HUES6 (cell line): ENCODE results near the gene YEATS4.

Source experiments
- H3K27ac ChIP-seq: 2 replicates; pipeline ENCODE4 v1.7.0; 2013; ENCODE audit warnings: low read depth, mild to moderate bottlenecking, low read length, inconsistent platforms
- H3K27me3 ChIP-seq: 2 replicates; pipeline ENCODE4 v1.6.1; 2013; ENCODE audit warnings: low read length; ENCODE audit not compliant: control insufficient read depth, insufficient read depth
- H3K36me3 ChIP-seq: 2 replicates; pipeline ENCODE4 v1.6.1; 2013; ENCODE audit warnings: low read length; ENCODE audit not compliant: control insufficient read depth, insufficient read depth
- H3K4me1 ChIP-seq: 2 replicates; pipeline ENCODE4 v1.6.1; 2013; ENCODE audit warnings: low read length; ENCODE audit not compliant: control insufficient read depth, insufficient read depth
- H3K4me3 ChIP-seq: 2 replicates; pipeline ENCODE4 v1.5.1; 2013; ENCODE audit warnings: low read depth, low read length
- H3K9ac ChIP-seq: one replicate; pipeline ENCODE4 v1.6.1; 2013; ENCODE audit warnings: mild to moderate bottlenecking, low read length
- H3K9me3 ChIP-seq: 2 replicates; pipeline ENCODE4 v1.6.1; 2013; ENCODE audit warnings: low read depth, low read length; ENCODE audit not compliant: control insufficient read depth, insufficient read depth

The YEATS4 gene

DNA sequence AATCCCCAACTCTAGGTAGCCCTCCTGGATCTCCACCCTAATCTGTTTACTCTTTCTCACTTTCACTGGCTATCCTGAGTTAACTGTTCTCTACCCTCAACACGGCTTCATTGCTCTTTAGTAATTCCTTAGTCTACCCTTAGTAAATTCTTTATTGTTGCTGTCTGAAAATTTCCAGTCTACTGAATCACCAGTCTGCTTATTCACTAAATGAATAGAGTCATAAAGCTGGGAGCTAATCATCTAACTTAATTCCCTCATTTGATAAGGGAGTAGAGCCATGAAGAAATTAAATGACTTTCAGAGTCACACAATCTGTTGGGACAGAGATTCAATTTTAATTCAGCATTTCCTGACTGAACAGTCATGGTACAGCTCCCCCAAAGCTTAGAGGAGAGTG, 36.5 kb downstream of the YEATS4 start:
- Histone ChIP-seq H3K27me3 (no peaks in the 10 kb centered on the region), H3K4me3 (no peak overlapping the region), H3K36me3 (peaks cover 11% of the 10 kb centered on the region), H3K9ac (no peak overlapping the region), H3K27ac (no peak overlapping the region), H3K9me3 (peaks cover 5% of the 10 kb centered on the region), H3K4me1 (no peaks in the 10 kb centered on the region)

DNA sequence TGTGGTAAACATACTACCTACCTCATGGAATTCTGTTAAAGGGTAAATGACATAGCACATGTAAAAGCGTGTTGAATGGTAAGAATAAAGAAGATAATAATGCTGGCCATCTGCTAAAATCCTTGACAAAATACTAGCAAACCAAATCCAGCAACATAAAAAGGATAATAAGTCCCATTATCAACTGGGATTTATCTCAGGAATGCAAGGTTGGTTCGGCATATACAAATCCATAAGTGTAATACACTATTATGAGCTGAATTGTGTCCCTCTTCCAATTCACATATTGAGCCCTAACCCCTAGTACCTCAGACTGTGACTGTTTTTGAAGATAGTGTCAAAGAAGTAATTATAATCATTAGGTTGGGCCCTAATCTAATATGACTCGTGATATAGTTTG, 37.4 kb downstream of the YEATS4 start:
- Histone ChIP-seq H3K4me1 (no peaks in the 10 kb centered on the region), H3K4me3 (no peak overlapping the region), H3K36me3 (peaks cover 2% of the 10 kb centered on the region; the same call in 1 of the 2 replicates), H3K9ac (no peak overlapping the region), H3K27me3 (no peaks in the 10 kb centered on the region), H3K27ac (no peak overlapping the region), H3K9me3 (peaks cover 5% of the 10 kb centered on the region)

DNA sequence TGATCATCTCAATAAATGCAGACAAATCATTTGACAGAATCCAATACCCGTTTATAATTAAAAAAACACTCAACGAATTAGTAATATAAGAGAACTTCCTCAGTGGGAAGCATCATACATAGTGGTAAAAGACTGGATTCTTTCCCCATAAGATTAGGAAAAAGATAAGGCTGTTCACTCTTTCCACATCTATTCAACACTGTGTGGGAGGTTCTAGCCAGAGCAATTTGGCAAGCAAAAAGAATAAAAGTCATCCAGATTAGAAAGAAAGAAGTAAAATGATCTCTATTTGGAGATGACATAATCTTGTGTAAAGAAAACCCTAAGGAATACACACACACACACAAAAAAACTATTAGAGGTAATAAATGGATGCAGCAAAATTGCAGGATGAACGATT, 38.4 kb downstream of the YEATS4 start:
- no peak overlapping the region for H3K27ac ChIP-seq
- peaks cover 5% of the 10 kb centered on the region for H3K9me3 ChIP-seq
- no peak overlapping the region for H3K9ac ChIP-seq
- H3K27me3 ChIP-seq = no peaks in the 10 kb centered on the region
- no peak overlapping the region for H3K4me3 ChIP-seq
- H3K36me3 ChIP-seq = no peaks in the 10 kb centered on the region; the same call in 1 of the 2 replicates
- no peaks in the 10 kb centered on the region for H3K4me1 ChIP-seq

DNA sequence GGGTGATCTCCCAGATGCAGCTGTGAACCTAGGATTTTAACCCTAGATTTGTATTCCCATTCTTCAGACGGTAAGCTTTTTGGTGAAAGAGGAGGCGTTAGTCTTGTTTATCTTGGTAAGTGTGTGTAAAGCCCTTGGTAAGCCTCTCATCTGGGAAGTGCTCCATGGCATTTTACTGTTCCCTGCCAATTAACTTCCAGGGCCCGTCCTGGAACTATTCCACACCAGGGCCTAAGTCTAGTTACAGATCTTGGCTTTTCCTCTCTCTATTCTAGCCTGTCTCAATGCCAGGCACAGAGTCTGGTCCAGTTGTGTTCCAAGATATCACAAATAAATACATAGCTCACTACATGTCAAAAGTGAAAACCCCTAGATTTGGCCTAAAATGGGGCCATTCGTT, 42.4 kb downstream of the YEATS4 start:
- peaks cover 3% of the 10 kb centered on the region for H3K9me3 ChIP-seq
- H3K27ac ChIP-seq = no peak overlapping the region
- H3K36me3 ChIP-seq = no peaks in the 10 kb centered on the region

DNA sequence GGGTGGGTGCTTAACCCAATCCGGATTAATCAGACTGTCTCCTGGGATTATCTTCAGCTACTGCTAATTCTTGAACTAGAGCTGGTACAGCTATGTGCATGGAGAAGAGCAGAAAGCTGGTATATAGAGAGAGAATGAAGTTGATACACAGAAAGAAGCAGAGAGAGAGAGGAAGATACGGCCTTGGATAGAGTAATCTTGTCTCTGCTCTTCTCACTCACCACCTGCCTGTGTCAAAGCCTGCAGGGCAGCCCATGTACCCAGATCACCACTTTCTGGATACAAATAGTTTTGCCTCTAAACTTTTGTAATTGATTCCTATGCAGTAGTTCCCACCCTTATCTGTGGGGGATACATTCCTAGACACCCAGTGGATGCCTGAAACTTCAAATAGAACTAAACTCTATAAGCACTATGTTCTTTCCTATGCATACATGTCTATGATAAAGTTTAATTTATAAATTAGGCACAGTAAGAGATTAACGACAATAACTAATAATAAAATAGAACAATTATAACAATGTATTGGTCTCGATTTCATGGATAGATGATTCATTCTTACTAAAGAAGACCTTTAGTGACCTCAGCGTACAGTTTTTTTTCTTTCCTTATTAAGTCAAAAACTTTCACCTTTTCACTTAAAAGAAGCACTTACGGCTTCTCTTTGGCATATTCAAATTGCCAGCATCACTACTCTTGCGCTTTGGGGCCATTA, 45.5 kb downstream of the YEATS4 start:
- H3K36me3 ChIP-seq = no peaks in the 10 kb centered on the region

More for the DNA sequence above, 42.4 kb downstream of the YEATS4 start:
- Histone ChIP-seq H3K9ac (no peak overlapping the region), H3K4me3 (no peak overlapping the region), H3K27me3 (no peaks in the 10 kb centered on the region), H3K4me1 (no peaks in the 10 kb centered on the region)

DNA sequence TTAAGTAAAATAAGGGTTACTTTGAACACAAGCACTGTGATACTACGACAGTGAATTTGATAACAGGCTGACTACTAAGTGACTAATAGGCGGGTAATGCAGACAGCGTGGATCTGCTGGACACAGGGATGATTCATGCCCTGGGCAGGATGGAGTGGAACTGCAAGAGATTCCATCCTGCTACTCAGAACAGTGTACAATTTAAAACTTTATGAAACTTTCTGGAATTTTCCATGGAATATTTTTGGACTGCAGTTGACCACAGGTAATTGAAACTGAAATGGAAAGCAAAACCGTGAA, 46.0 kb downstream of the YEATS4 start:
- H3K27me3 ChIP-seq = no peaks in the 10 kb centered on the region
- H3K4me3 ChIP-seq = no peak overlapping the region
- no peaks in the 10 kb centered on the region for H3K9me3 ChIP-seq
- no peaks in the 10 kb centered on the region for H3K4me1 ChIP-seq
- no peak overlapping the region for H3K27ac ChIP-seq
- no peak overlapping the region for H3K9ac ChIP-seq
- no peaks in the 10 kb centered on the region for H3K36me3 ChIP-seq

More for the DNA sequence above, 45.5 kb downstream of the YEATS4 start:
- H3K4me3 ChIP-seq = no peak overlapping the region
- H3K9me3 ChIP-seq = no peaks in the 10 kb centered on the region
- no peak overlapping the region for H3K27ac ChIP-seq
- no peak overlapping the region for H3K9ac ChIP-seq
- H3K27me3 ChIP-seq = no peaks in the 10 kb centered on the region
- no peaks in the 10 kb centered on the region for H3K4me1 ChIP-seq

DNA sequence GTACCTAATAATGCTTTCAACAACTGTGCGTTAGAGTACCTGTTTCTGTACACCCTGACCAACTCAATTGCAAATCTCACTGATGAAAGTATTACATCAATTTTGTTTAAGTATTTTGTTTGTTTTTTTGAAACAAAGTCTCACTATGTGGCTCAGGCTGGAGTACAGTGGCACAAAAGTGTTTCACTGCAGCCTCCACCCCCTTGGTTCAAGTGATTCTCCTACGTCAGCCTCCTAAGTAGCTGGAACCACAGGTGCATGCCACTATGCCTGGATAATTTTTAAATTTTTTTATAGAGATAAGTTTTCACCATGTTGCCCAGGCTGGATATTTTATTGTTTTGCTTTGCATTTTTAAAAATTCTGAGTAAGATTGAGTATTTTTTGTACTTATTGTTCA, 46.7 kb downstream of the YEATS4 start:
- Histone ChIP-seq H3K9ac (no peak overlapping the region), H3K4me1 (no peaks in the 10 kb centered on the region), H3K36me3 (no peaks in the 10 kb centered on the region), H3K4me3 (no peak overlapping the region), H3K9me3 (no peaks in the 10 kb centered on the region), H3K27ac (no peak overlapping the region), H3K27me3 (no peaks in the 10 kb centered on the region)

DNA sequence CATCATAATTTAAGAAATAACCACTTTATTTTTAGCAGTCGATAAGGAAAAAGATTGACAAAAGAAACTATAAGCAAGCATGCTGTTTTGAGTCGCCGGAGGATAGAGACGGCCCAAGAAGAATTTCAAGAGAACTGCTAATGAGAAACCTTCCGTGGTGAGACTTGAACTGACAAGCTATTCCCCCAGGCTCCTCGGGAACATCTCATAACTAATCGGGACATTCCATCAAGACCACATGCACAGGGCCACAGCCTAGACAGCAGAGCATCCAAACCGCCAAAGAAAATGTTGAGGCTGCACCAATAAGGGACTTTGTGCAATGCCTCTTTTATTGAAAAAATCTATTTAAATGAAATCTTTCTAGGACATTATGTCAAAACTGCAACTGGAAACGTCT, 51.0 kb downstream of the YEATS4 start:
- no peaks in the 10 kb centered on the region for H3K36me3 ChIP-seq
- no peak overlapping the region for H3K9ac ChIP-seq
- H3K27me3 ChIP-seq = no peaks in the 10 kb centered on the region
- no peaks in the 10 kb centered on the region for H3K9me3 ChIP-seq
- H3K27ac ChIP-seq = no peak overlapping the region
- H3K4me1 ChIP-seq = no peaks in the 10 kb centered on the region
- H3K4me3 ChIP-seq = no peak overlapping the region

DNA sequence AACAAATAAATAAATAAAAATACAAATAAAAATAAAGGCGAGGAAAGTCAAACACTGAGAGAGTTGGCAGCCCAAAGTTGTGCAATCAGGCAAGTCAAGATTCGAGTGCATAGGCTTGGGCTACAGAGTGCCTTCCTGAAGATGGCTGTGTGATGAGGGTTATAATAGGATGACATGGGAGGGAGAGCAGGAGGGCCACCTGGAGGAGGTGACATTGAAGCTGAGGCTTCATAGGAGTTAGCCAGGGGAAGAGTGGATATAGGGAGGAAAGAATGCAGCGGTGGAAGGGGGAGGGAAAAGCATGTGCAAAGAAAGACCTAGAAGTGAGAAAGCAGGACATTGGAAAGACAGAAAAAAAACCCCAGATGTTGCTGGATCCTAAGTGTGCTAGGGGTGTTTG, 53.1 kb downstream of the YEATS4 start:
- no peak overlapping the region for H3K4me3 ChIP-seq

DNA sequence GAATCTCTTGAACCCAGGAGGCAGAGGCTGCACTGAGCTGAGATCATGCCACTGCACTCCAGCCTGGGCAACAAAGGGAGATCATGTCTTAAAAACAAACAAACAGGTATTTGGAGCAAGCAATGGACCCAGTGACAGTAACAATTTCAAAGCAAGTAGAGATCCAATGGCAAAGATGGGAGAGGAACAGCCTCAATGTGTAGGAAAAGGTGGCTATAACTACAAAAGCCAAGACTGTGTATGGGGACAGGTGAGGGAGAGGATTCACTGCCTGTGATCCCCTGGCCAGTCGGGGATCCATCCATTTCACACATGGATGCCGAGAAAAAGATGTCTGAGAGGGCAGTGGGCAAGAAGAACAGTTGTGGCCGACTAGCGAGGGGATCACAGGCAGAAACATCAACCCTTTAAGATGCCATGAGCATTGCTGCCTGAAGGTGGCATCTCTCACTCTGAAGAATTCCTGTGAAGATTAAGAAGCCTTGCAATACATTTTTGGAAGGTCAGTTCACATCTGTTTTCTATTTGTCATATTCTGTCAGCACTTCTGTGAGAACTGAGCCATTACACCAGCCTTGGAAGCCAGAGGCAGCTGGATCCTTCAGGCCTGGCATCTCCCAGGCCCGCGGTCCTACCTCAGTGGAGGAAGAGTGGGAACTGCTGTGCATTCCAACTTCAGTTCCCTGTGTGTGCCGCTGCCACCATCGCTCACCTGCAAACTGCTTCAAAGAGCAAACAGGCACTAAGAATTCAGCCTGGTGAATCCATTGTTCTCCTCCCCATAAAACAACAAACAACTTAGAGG, 56.1 kb downstream of the YEATS4 start:
- Histone ChIP-seq H3K9me3 (no peaks in the 10 kb centered on the region), H3K9ac (no peak overlapping the region), H3K4me3 (no peak overlapping the region), H3K27me3 (no peaks in the 10 kb centered on the region), H3K4me1 (0 out of 2 replicates have a peak, but pooled peaks cover 4% of the 10 kb centered on the region), H3K27ac (no peak overlapping the region), H3K36me3 (no peaks in the 10 kb centered on the region)

More for the DNA sequence above, 53.1 kb downstream of the YEATS4 start:
- Histone ChIP-seq H3K27ac (no peak overlapping the region), H3K27me3 (no peaks in the 10 kb centered on the region), H3K36me3 (no peaks in the 10 kb centered on the region), H3K9me3 (no peaks in the 10 kb centered on the region), H3K9ac (no peak overlapping the region), H3K4me1 (0 out of 2 replicates have a peak, but pooled peaks cover 4% of the 10 kb centered on the region)

DNA sequence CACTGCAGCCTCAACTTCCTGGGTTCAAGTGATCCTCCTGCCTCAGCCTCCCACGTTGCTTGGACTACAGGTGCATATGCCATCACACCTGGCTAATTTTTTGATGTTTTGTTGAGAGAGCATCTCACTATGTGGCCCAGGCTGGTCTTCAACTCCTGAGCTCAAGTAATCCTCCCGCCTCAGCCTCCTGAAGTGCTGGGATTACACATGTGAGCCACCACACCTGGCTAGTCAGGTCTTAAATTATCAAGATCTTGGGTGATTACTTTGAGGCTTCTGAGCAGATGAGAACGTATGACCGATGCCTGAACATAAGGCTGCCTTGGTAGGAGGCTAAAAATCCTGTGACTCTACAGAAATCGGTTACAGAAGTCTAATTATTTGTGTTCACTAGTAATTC, 57.7 kb downstream of the YEATS4 start:
- H3K27me3 ChIP-seq = no peaks in the 10 kb centered on the region
- H3K4me3 ChIP-seq = no peak overlapping the region
- no peaks in the 10 kb centered on the region for H3K9me3 ChIP-seq
- H3K27ac ChIP-seq = no peak overlapping the region
- 0 out of 2 replicates have a peak, but pooled peaks cover 4% of the 10 kb centered on the region for H3K4me1 ChIP-seq
- no peaks in the 10 kb centered on the region for H3K36me3 ChIP-seq
- no peak overlapping the region for H3K9ac ChIP-seq
